Measurements from ENCODE around the gene CCNL2. TPM values are rescaled to one million over a fixed set of nuclear protein-coding genes. Genes with fewer than 3 reads are reported as not detected.
"Not testable (repeated sequence)": the region's sequence is repeated elsewhere in the genome, so short reads cannot be mapped to it uniquely, and the experiment has no call there.

The CCNL2 gene
- total RNA-seq, 1 donor from 2014 or later, result 57.9 TPM

GRCh38 chr1:1419813-1420653 lies 20.9 kb upstream of the CCNL2 start:
- peak; percentile 36 to 56 for DNase-seq (ENCODE audit: low read depth in 2 of 2)

GRCh38 chr1:1419363-1419812 lies 20.3 kb upstream of the CCNL2 start:
- no peak for DNase-seq (ENCODE audit: low read depth in 2 of 2)

- DNase-seq (ENCODE audit: low read depth in 2 of 2), result no peak
Observed at GRCh38 chr1:1418464-1419362, 19.6 kb upstream of the CCNL2 start.

GRCh38 chr1:1417825-1418463 lies 18.8 kb upstream of the CCNL2 start:
- DNase-seq (ENCODE audit: low read depth in 2 of 2), result not testable (repeated sequence)

GRCh38 chr1:1417396-1417795 lies 18.3 kb upstream of the CCNL2 start:
- not testable (repeated sequence) for DNase-seq (ENCODE audit: low read depth in 2 of 2)

- no peak for DNase-seq (ENCODE audit: low read depth in 2 of 2)
Observed at GRCh38 chr1:1415751-1416150, 16.6 kb upstream of the CCNL2 start.

GRCh38 chr1:1412311-1412902 lies 13.3 kb upstream of the CCNL2 start:
- not testable (repeated sequence) for DNase-seq (ENCODE audit: low read depth in 2 of 2)

GRCh38 chr1:1411626-1412025 lies 12.5 kb upstream of the CCNL2 start:
- DNase-seq (ENCODE audit: low read depth in 2 of 2), result no peak

- not testable (repeated sequence) for DNase-seq (ENCODE audit: low read depth in 2 of 2)
Observed at GRCh38 chr1:1410238-1410637, 11.1 kb upstream of the CCNL2 start.

- DNase-seq (ENCODE audit: low read depth in 2 of 2), result peak; percentile 78
Observed at GRCh38 chr1:1407636-1408318, 8.6 kb upstream of the CCNL2 start.

- peak; percentile 92 to 93 for DNase-seq (ENCODE audit: low read depth in 2 of 2)
Observed at GRCh38 chr1:1406821-1407635, 7.9 kb upstream of the CCNL2 start, which contains the start of gene MRPL20. Gene MRPL20, minus strand, starts transcription at chr1:1407293. Its CDS starts 76 bp downstream, at chr1:1407217.

- DNase-seq (ENCODE audit: low read depth in 2 of 2), result no peak
Observed at GRCh38 chr1:1406101-1406820, 7.1 kb upstream of the CCNL2 start.

- DNase-seq (ENCODE audit: low read depth in 2 of 2), result no peak
Observed at GRCh38 chr1:1403653-1404052, 4.5 kb upstream of the CCNL2 start.

- DNase-seq (ENCODE audit: low read depth in 2 of 2), result not testable (repeated sequence)
Observed at GRCh38 chr1:1402901-1403392, 3.8 kb upstream of the CCNL2 start.

GRCh38 chr1:1402072-1402900 lies 3.2 kb upstream of the CCNL2 start:
- peak; percentile 75 to 81 for DNase-seq (ENCODE audit: low read depth in 2 of 2)

GRCh38 chr1:1401457-1402010 lies 2.4 kb upstream of the CCNL2 start:
- no peak for DNase-seq (ENCODE audit: low read depth in 2 of 2)

GRCh38 chr1:1400576-1401456 lies 1.7 kb upstream of the CCNL2 start:
- peak in 1 of 2 donors; percentile 32 for DNase-seq (ENCODE audit: low read depth in 2 of 2)
